ENCODE measurements around the gene NUTM2E.
A peak's percentile ranks its signal among the peaks of the same experiment; 100 is the strongest.
"Not testable (repeated sequence)": the region's sequence is repeated elsewhere in the genome, so short reads cannot be mapped to it uniquely, and the experiment has no call there.

NUTM2E gene, protein sequence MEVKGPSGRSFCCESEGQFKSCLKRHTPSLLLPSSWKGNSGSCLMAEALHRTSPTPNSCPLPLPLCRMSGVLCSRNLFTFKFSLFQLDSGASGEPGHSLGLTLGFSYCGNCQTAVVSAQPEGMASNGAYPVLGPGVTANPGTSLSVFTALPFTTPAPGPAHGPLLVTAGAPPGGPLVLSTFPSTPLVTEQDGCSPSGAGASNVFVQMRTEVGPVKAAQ (N-terminal part only)

DNA sequence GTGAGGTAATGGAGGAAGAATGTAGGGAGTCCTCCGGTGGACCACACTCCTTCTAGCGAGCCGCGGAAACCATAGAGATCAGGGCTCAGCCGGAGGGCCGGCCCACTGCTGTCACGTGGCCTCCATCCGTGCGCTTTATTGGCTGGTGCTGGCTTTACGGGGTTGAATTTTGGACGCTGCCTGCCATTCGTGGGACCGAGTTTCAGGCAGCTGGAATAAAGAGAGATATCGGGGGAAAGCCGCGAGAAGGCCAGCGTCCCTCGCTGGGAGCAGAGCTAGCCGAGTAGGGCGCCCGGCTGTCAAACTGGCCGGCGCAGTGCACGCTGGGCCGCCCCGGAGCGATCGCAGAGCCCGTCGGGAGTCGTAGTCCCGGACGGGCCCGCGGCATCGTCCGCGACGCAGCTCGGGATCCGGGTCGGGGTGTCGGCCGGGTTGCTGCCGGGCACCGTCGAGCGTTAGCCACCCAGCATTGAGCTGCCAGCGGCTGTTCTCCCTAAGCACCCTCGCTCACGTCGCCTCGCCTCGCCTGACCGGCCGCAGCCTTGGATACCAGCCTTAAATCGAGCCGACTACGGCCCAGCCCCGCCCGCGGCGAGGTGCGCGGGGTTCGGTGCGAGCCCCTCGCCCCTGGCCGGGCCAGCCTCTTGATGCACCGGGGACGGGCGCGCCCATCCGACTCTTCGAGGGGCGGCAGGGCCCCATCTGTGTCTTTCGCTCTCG is at the start of gene NUTM2E:
NUTM2E (plus strand) TSS at position 244 of the 720 bp plus-strand sequence. CDS start 15,002 bp downstream, outside the sequence.
- peak; percentile 91 for DNase-seq

DNA sequence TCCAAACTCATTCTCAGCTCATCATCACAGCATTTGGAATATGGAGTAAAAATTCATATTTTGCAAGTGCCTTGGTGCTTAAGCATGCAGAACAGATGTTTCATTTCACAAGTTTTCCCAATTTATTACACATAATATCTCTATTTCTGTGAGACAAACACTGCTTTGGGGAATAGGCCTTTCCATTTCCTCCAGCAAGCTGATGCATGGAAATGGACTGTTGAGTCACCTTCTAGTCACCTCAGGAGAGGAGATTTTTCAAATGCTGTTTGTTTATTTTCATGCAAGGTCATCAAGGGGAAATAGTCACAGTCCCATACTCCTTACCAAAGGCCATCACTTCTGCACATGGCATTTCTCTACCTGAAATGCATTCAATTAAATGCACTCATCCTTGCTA is 48.5 kb upstream of the NUTM2E start:
- not testable (repeated sequence) for DNase-seq

DNA sequence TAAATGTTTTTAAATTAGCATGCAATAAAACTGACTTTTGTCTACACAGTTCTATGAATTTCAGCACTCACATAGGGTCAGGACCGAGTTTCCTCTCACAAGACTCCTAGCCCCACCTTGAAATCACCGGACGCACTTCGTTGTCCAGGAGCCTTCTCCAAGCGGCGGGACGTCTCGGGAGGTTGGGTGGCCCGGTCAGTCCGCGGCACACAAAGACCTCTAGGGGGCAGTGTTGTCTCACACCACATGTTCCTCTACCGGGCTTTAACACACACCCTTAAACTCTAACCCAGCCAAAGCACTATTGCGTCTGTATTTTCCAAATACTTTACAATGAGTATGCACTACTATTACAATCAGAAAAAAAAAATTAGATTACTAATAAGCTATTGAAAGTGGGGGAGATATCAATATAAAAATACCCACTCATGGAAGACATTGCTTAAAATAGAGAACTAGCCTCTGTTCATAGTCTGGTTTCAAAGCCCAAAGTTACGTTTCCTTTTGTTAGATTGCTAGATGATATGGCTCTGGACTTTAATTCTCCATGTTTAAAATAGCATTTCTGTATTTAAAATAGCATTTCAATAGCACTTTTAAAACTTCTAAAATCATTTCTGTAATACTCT is 47.1 kb upstream of the NUTM2E start:
- peak; percentile 63 for DNase-seq

DNA sequence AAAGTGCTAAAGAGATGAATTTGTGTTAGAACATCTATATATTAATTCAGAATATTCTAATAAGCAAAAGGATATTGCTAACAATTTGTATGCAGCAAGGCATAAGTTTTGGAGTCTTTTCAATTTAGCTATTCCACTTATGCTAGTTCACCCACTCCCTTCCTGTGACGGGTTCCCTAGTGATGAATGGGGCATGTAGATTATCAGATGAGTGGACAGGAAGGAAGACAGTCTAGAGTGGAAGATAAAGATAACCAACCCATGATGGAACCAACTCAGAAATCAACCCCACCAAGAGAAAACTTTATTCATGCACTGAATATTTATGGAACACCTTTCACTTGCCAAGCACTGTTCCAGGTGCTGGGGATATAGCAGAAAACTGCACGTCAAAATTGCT is 46.5 kb upstream of the NUTM2E start:
- not testable (repeated sequence) for DNase-seq

DNA sequence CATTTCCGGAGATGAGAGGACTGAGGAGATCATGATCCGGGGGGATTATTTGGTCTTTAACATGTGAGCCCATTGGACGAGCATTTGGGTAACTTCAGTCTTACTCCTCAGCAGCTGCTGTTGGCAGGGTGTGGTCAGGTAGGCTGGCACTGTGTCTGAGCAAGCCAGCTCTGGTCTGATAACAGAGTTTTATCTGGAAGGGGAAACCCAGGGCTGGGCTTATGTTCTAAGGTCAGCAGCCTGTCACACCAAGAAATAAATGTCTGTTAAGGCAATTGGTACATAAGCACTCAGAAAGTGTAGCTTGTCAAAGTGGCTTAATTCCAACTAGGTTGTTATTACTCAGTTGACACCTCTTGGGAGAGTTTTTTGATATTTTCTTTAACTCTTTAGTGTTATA is 45.0 kb upstream of the NUTM2E start:
- DNase-seq = not testable (repeated sequence)

DNA sequence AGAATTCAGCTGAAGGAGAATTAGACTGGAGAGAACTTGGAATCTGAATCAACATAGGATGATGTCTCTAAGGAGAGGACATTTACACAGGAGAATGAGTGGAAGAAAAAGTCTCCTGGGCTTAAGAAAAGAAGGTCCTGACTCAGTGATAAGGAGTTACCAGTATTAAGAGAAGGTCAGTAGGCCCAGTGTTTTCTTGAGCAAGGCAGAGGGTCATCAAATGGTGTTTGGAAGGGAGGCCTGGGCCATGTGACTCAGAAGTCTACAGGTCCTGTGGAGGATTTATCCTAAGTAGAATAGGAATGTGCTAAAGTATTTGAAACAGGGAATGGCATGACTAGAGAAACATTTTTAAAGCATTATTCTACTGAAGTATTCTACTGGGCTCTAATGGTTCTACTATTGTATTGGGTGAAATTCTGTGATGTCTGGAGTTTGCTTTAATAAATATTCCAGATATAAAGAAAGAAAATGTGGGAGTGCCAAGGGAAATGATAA is 39.0 kb upstream of the NUTM2E start:
- not testable (repeated sequence) for DNase-seq

DNA sequence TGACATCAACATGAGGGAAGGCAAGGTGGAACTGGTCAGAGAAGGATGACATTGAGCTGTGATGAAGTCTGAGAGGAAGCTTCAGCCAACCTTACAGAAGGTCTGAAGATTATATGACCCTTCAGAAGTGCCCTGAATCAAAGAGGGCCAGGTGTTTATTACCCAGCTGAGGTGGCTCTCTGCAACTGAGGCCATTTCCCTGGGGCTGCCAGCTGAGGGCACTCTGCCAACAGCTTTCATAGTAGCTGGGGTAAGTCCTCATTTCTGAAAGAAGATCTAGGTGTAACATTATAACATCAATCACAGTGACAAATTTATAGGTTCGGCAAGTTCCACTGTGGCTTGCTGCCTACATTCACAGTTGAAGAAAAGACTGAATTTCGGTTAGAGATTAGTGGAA is 37.2 kb upstream of the NUTM2E start:
- not testable (repeated sequence) for DNase-seq

DNA sequence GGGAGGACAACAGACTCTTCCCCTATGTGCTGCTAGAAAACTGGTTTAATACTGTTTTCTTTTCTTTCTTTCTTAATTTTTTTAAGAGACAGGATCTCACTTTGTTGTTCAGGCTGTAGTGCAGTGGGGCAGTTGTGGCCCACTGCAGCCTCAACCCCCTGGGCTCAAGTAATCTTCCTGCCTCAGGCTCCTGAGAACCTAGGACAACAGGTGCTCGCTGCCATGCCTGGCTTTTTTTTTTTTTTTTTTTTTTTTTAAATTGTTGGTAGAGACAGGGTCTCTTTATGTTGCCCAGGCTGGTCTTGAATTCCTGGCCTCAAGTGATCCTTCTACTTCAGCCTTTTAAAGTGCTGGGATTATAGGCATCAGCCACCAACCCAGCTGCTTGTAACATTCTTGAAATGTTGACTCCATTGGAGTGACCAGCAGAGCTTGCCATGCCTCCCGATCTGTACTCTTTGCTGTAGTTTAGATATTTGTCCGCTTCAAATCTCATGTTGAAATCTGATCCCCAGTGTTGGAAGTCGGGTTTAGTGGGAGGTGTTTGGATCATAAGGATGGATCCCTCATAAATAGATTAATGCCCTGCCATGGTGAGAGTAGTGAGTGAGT is 34.5 kb upstream of the NUTM2E start:
- not testable (repeated sequence) for DNase-seq

DNA sequence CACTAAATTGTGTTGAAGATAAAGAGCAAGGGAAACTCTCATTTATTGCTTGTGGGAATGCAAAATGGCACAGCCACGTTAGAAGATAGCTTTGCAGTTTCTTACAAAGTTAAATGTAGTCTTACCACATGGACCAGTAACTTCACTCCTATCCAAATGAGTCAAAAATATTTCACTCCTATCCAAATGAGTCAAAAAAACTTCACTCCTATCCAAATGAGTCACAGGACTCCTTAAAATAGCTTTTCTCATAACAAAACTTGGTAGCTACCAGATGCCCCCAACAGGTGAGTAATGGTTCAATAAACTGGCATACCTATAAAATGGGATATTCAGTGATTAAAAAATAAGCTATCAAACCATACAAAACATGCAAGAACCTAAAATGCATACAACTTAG is 27.2 kb upstream of the NUTM2E start:
- not testable (repeated sequence) for DNase-seq

DNA sequence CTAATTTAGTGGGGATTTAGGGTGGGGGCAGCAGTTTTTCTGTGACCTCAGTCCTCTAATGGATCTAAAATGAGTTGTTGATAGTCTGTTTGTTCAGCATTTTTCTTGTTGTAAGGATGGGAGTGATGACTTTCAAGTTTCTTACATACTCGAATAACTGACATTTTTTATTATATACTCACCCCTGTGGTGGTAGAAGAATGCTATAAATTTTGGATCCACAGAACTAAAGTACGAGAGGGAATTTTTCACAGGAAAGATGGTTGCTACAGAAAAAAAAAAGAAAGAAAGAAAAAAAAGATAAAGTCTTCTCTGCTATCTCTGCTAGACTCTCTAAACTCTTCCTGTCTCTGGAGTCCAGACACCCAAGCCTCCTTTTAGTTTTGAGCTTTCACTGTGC is 20.7 kb upstream of the NUTM2E start:
- DNase-seq = not testable (repeated sequence)

DNA sequence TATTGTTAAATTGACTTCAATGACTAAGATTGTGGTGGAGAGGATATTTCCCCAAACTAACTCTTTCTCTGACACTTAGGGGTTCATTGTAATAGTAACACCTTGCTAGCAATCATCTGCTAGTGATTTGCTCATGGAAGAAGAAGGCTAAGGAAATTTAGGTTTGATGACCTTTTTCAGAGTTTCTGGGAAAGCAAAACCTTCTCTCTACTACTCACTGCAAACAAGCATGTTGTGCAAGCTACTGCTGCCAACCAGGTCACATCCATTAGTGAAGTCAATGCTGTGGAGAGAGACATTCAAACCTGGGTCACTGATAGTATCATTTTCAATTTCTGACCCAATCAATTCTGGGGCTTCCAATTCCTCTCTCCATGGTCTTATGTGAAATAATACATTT is 14.6 kb upstream of the NUTM2E start:
- DNase-seq = not testable (repeated sequence)

DNA sequence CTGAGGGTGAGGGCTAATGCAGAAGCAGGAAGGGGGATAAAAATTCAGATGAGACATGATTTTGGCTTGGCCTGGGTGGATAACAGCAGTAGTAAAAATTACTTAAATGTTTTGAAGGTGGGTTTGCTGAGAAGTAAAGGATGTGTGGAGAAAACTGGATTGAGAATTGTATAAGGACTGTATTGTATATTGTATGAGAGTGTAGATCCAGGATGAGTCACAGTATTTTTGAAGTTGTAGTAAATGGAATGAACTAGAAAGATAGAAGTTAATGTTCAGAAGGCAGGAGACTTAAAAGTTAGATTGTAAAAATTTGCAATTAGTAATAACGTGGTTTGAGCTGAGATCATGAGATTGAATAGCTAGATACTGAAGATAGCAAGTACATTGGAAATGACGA is 10.2 kb upstream of the NUTM2E start:
- not testable (repeated sequence) for DNase-seq

DNA sequence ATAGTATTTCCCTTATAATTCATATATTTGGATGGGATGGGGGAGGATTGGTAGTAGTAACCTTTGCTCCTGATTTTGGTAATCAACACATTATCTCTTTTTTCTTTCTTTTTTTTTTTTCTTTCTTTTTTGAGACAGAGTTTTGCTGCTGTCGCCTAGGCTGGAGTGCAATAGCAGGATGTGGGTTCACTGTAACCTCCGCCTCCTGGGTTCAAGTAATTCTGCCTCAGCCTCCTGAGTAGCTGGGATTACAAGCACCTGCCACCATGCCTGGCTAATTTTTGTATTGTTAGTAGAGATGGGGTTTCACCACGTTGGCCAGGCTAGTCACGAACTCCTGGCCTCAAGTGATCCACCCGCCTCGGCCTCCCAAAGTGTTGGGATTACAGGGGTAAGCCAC is 3.2 kb upstream of the NUTM2E start:
- DNase-seq = not testable (repeated sequence)

DNA sequence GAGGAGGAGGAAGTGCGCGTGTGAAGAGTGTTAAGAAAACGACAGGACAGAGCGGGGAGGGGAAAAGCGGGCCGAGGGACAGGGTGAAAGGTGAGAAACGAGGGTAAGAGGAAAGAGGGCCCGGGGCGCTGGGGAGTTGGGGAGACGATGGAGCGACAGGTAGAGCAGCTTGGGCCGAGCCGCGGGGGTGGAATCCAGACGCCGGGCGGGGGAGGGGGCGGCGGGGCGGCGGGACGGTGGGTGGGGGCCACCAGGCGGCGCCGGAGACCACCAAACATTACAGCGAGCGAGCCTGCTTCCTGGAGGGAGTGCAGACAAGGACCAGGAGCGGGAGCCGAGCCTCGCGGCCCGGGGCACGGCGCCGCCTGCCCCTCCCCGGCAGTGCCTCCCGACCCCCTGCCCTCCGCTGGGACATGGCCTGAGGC is 940 bp upstream of the NUTM2E start:
- DNase-seq = peak; percentile 6

DNA sequence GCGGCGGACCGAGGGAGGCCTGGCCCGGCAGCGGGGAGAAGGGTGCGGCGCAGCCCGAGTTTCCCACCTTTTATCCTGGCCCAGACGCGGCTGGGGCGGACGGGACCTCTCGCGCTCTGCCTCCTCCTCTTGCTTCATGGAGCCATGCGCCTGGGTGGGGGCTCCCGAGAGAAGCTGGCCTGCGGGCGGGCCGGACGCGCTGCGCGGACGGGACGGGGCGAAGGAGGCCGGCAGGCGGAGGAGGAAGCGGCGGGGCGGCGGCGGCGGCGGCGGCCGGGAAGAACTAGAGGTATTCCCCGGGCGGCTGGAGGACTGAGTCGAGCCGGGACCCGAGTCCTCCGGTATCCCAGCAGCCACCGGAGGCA is 426 bp upstream of the NUTM2E start:
- DNase-seq = peak; percentile 31

DNA sequence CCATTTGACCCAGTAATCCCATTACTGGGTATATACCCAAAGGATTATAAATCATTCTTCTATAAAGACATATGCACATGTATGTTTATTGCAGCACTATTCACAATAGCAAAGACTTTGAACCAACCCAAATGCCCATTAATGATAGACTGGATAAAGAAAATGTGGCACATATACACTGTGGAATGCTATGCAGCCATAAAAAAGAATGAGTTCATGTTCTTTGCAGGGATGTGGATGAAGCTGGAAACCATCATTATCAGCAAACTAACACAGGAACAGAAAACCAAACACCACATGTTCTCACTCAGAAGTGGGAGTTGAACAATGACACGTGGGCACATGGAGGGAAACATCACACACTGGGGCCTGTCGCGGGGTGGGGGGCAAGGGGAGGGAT is 7.3 kb downstream of the NUTM2E start:
- DNase-seq = not testable (repeated sequence)

DNA sequence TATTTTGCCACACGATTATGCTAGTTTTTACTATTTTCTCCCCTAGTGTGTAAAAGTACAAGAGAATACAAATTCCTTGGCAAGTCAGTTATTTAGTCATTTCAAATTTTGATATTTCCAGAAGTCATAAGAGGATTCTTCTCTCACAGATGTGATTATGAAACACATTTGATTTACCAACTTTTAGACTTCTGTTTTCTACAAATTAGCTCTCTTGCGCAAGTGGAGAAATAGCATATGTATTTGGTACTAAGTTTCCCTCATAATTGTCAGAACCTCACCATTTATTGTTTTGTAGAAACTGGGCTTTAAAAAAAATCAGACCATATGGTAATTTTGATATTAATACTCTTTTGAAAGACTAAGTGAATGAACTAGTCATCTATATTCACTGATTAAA is 9.4 kb downstream of the NUTM2E start:
- DNase-seq = not testable (repeated sequence)

DNA sequence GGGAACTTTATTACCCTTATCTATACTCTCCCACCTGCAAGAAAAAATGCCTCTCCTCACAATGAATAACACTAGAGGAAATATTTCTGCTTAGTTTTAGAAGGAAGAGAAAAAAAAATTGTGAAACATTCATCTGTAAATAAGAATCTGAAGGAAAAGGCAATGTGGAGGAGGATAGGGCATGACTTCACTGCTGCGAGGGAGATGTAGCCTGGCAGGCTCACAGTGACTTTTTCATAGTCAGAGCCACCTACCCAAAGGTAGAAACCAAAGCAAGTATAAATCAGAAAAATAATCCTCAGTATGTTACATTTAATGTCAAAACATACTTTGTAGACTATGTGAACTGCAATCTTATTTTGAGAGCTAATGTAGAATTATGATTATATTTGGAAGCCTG is 10.4 kb downstream of the NUTM2E start:
- not testable (repeated sequence) for DNase-seq

DNA sequence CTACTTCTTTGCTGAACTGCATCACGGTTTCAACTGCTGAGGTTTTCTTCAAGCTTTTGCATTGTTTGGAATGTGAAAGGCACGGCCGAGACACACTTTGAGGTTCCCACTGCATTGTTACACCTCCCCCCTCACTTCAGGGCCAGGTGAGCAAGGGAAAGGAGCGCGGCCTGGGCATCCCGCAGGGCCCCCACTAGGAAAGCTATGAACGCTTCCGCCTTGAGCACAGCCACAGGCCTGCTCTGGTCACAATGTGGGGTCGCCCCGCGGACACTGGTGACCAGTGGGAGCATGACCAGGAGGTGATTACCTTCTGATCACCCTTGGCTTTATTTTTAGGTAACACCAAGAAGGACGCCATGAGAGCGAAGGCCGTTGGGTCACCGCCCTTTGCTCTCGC is 11.9 kb downstream of the NUTM2E start:
- DNase-seq = not testable (repeated sequence)

DNA sequence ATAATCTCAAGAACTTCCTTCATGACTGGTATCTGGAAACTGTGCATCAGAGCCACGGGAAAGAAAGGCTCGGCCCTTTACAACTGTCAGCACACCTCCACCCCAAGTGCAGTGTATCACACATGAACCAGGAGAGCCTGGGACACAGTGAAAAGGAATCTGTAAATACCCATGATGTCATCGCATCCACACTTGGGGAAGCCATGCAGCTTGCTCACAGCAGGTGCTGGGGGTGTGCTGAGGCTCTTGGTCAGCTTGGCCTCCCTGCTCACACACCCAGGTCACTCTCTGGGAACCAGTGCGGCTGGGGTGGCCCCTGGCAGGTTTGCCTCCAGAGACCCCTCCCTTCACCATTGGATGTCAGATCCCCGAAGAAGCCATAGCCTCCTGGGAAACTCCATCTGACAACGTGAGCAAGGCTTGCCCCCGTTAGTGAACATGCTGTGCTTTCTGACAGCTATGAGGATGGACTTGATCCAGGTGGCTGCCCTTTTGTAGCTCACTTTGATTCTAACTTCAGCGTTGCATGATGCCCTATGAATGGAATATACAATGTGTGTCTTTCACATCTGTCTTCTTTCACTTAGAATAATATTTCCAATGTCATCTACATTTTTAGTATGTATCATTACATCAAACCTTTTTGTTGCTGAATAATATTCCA is 26.8 kb downstream of the NUTM2E start:
- DNase-seq = not testable (repeated sequence)

DNA sequence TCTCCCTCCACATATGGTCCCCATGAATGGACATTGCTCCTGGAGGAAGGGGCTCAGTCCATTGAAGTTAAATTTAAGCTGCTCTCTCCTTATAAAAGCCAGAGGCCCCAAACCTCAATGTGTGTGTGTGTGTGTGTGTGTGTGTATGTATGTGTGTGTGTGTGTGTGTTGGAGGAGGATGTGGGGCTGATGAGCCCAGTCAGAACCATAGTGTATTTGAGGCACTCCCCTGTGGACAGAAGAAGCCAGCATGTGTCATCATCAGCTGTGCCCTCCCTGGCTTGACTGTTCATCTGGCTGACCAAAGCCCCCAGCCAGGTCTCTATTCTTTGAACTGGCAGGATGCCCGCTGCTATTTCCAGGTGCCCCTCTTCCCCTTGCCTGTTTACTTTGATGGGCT is 35.7 kb downstream of the NUTM2E start:
- not testable (repeated sequence) for DNase-seq

DNA sequence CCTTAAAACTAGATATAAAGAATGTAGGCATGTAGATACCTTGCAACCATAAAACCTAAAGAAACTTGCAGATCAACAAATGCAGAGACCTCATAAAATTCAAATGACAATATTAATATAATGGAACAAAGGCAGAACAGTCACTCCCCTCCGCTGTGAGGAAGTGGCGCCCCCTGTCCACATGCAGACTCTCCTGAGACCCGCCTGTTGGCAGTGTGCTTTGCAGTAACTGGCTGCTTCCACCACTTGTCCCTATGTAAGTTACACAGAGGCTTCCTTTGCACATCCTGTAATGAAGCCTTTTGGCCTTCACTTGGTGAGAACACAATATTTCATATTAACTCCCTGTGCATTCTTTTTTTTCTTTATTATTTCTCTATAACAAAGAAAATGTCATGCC is 36.3 kb downstream of the NUTM2E start:
- not testable (repeated sequence) for DNase-seq
